Iris pigment epithelial cell (primary cell): ENCODE data around the gene VCY1B.
"Not testable (repeated sequence)": the region's sequence is repeated elsewhere in the genome, so short reads cannot be mapped to it uniquely, and the experiment has no call there.

ENCODE experiments used
- DNase-seq: peaks from one replicate; pipeline ENCODE4 v3.0.0-alpha.2; 2011; ENCODE audit warnings: low read depth

VCY1B gene

GRCh38 chrY:14055927-14056326 lies at the start of gene VCY1B:
Gene VCY1B, plus strand, starts transcription at chrY:14056227. Its CDS starts 63 bp downstream, at chrY:14056290.
- not testable (repeated sequence) for DNase-seq

GRCh38 chrY:14011916-14012315 lies 44.1 kb upstream of the VCY1B start:
- DNase-seq, result not testable (repeated sequence)

GRCh38 chrY:14030395-14030794 lies 25.6 kb upstream of the VCY1B start:
- DNase-seq, result not testable (repeated sequence)

GRCh38 chrY:14085877-14086276 lies 29.9 kb downstream of the VCY1B start:
- DNase-seq, result no peak
